ENCODE data around the gene ID3. TPM values are rescaled to one million over a fixed set of nuclear protein-coding genes. Genes with fewer than 3 reads are reported as not detected.

ID3 gene
- total RNA-seq, 6 donors from 2014 or later, result 75.4 to 269 (median 135) TPM

- peak overlapping the region; percentile 9 to 87 (median 44) for H3K27ac ChIP-seq
- 90% methylated on average over 6 of the region's 6 CpGs for WGBS, 2 donors
- no peak overlapping the region for H3K4me3 ChIP-seq
- TF ChIP-seq POLR2A (IDR thresholded peaks at IDR 0.05), result no peak
- TF ChIP-seq POLR2AphosphoS5 (IDR thresholded peaks at IDR 0.05), result no peak
- no peak for TF ChIP-seq EP300 (IDR thresholded peaks at IDR 0.05)
- no peak for TF ChIP-seq CTCF (IDR thresholded peaks at IDR 0.05)
- ATAC-seq (ENCODE audit: low FRiP score in 2 of 2) (no peak), DNase-seq (no peak)
- H3K4me1 ChIP-seq, result peaks cover 28 to 51% (median 35%) of the 10 kb centered on the region in 4 donors
- no peaks in the 10 kb centered on the region for H3K27me3 ChIP-seq
- no peaks in the 10 kb centered on the region for H3K9me3 ChIP-seq
- no peaks in the 10 kb centered on the region for H3K36me3 ChIP-seq
These were observed 19.7 kb upstream of the ID3 start for GRCh38 chr1:23578997-23579363.

- no peak overlapping the region for H3K4me3 ChIP-seq
- H3K36me3 ChIP-seq, result no peaks in the 10 kb centered on the region
- WGBS, 2 donors, result 48 to 55% methylated on average over 4 of the region's 4 CpGs
- TF ChIP-seq POLR2A (IDR thresholded peaks at IDR 0.05), result no peak
- TF ChIP-seq EP300 (IDR thresholded peaks at IDR 0.05), result peak in 1 of 4 donors; percentile 41
- TF ChIP-seq CTCF (IDR thresholded peaks at IDR 0.05), result no peak
- peak; percentile 49 to 71 for TF ChIP-seq POLR2AphosphoS5 (IDR thresholded peaks at IDR 0.05)
- peak overlapping the region; percentile 4 to 87 (median 77) for H3K27ac ChIP-seq
- ATAC-seq (ENCODE audit: low FRiP score in 2 of 2) (peak in 1 of 2 donors; percentile 27), DNase-seq (no peak)
- no peaks in the 10 kb centered on the region for H3K9me3 ChIP-seq
- no peaks in the 10 kb centered on the region for H3K27me3 ChIP-seq
- H3K4me1 ChIP-seq, result peaks cover 28 to 51% (median 35%) of the 10 kb centered on the region in 4 donors
These were observed 19.2 kb upstream of the ID3 start for GRCh38 chr1:23578311-23578996.

DNA sequence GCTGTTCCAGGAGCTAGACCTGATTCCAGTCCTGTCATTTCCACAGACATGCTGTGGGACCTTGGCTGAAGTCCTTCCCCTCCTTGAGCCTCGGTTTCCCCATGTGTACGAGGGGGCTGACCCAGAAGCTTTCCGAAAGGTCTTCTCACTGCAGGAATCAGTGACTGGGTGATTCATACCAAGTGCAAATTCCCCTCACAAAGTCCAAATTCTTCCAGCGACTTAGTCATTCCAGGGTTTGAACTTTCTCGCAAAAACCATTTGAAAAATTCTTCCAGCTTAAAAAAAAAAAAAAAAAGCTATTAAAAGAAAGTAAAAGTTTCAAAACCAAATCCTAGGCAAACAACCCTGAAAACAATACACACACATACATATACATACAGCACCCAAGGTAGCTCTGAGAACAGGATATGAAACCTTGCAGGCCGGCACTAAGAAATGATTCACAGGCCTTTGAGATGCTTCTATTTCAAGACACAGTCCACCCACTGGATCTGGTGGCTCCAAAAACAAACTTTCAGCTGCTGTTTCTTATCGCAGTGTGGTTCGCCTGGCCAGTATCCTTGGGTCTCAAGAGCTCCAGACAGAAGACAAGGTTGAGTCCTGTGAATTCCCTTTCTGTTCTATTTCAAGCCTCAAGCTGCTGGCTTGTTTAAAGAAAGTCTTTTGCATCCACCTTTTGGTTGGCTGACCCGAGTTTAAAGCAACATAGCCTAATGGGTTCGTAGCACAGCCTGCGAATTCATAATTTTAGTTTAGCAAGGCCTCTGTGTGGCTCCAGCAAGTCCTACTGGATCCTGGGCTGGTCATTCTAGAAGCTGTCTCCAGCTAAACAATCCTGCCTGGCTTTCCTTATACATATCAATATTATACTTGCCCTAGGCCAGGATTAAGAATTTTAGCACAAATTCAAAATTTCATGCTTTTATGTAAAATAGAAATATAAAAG is 18.0 kb upstream of the ID3 start:
- Histone ChIP-seq H3K27ac (peak overlapping the region; percentile 48 to 87 (median 77)), H3K4me1 (peaks cover 28 to 51% (median 35%) of the 10 kb centered on the region in 4 donors), H3K36me3 (no peaks in the 10 kb centered on the region), H3K9me3 (no peaks in the 10 kb centered on the region), H3K4me3 (no peak overlapping the region), H3K27me3 (no peaks in the 10 kb centered on the region)
- 51 to 64% methylated on average over 11 of the region's 11 CpGs for WGBS, 2 donors
- DNase-seq, result no peak
- TF ChIP-seq EP300 (IDR thresholded peaks at IDR 0.05) (no peak), POLR2AphosphoS5 (IDR thresholded peaks at IDR 0.05) (peak in 1 of 2 donors; percentile 38)
- ATAC-seq (ENCODE audit: low FRiP score in 2 of 2), result peak; percentile 4 to 77

DNA sequence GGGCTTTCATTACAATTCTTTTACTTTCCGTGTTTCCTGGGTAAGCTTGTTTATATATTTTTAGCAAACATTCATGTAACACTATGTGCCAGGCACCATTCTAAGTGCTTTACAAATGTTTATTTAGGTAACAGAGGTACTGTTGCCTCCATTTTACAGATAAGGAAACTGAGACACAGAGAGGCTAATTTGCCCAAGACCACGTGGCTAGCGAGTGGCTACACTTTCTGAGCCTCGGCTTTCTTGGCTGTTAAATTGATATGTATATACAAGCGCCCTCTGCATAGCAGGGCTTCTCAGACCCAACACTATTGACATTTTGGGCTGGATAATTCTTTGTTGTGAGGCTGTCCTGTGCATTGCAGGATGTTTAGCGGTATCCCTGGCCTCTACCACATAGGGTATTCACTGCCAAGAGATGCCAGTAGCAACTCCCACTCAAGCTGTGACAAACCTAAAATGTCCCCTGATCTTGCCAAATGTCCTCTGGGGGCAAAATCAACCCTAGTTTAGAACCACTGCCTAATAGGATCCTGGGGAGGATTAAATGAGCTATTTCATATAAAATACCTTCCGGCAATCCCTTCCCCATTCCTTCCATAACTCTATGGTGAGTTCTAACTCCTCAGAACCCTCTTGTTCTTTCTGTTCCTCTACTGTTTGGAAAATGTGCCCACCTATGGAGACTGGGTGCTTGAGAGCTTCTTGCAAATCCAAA is 17.2 kb upstream of the ID3 start:
- TF ChIP-seq POLR2AphosphoS5 (IDR thresholded peaks at IDR 0.05) (no peak), EP300 (IDR thresholded peaks at IDR 0.05) (no peak), CTCF (IDR thresholded peaks at IDR 0.05) (no peak), POLR2A (IDR thresholded peaks at IDR 0.05) (no peak)
- no peak for DNase-seq
- no peaks in the 10 kb centered on the region for H3K36me3 ChIP-seq
- no peaks in the 10 kb centered on the region for H3K9me3 ChIP-seq
- peak overlapping the region; percentile 48 to 87 (median 77) for H3K27ac ChIP-seq
- H3K27me3 ChIP-seq, result no peaks in the 10 kb centered on the region
- peaks cover 28 to 49% (median 35%) of the 10 kb centered on the region in 4 donors for H3K4me1 ChIP-seq
- H3K4me3 ChIP-seq, result no peak overlapping the region
- 76 to 84% methylated on average over 7 of the region's 7 CpGs for WGBS, 2 donors
- peak in 1 of 2 donors; percentile 16 for ATAC-seq (ENCODE audit: low FRiP score in 2 of 2)
